GM12864 (cell line): ENCODE data around the gene TAPBP.

Experiments used
- DNase-seq: peaks from one replicate; pipeline ENCODE4 v3.0.0-alpha.2; 2011; ENCODE audit warnings: low read depth
- H3K4me3 ChIP-seq: 2 replicates; pipeline ENCODE4 v1.5.1; 2011; ENCODE audit warnings: mild to moderate bottlenecking, low read depth, low read length, control low read depth
- CTCF ChIP-seq: IDR thresholded peaks from 2 replicates; pipeline ENCODE4 v1.5.1; 2011; ENCODE audit warnings: low read depth, mild to moderate bottlenecking, moderate library complexity, low read length, control low read depth, inconsistent platforms; ENCODE audit errors: missing control alignments

TAPBP gene

GRCh38 chr6:33314943-33315792, 1.3 kb upstream of the TAPBP start:
- H3K4me3 ChIP-seq: peak overlapping the region; percentile 69
- TF ChIP-seq CTCF: no peak
- DNase-seq: no peak

- H3K4me3 ChIP-seq: peak overlapping the region; percentile 69
- no peak for TF ChIP-seq CTCF
- peak; percentile 67 for DNase-seq
Measured at GRCh38 chr6:33314515-33314942, 651 bp upstream of the TAPBP start.

GRCh38 chr6:33313105-33313708, 671 bp downstream of the TAPBP start:
- DNase-seq: no peak
- TF ChIP-seq CTCF: no peak
- peak overlapping the region; percentile 69 for H3K4me3 ChIP-seq

GRCh38 chr6:33312361-33313104, 1.3 kb downstream of the TAPBP start:
- H3K4me3 ChIP-seq: peak overlapping the region; percentile 69
- DNase-seq: peak; percentile 80
- no peak for TF ChIP-seq CTCF

GRCh38 chr6:33306356-33306755, 7.5 kb downstream of the TAPBP start:
- no peak for DNase-seq
- no peak for TF ChIP-seq CTCF
- no peak overlapping the region for H3K4me3 ChIP-seq

- H3K4me3 ChIP-seq: no peak overlapping the region
- no peak for DNase-seq
- TF ChIP-seq CTCF: no peak
Measured at GRCh38 chr6:33305052-33305451, 8.8 kb downstream of the TAPBP start.
